ENCODE results near the gene ENTPD3.

Gene ENTPD3

DNA sequence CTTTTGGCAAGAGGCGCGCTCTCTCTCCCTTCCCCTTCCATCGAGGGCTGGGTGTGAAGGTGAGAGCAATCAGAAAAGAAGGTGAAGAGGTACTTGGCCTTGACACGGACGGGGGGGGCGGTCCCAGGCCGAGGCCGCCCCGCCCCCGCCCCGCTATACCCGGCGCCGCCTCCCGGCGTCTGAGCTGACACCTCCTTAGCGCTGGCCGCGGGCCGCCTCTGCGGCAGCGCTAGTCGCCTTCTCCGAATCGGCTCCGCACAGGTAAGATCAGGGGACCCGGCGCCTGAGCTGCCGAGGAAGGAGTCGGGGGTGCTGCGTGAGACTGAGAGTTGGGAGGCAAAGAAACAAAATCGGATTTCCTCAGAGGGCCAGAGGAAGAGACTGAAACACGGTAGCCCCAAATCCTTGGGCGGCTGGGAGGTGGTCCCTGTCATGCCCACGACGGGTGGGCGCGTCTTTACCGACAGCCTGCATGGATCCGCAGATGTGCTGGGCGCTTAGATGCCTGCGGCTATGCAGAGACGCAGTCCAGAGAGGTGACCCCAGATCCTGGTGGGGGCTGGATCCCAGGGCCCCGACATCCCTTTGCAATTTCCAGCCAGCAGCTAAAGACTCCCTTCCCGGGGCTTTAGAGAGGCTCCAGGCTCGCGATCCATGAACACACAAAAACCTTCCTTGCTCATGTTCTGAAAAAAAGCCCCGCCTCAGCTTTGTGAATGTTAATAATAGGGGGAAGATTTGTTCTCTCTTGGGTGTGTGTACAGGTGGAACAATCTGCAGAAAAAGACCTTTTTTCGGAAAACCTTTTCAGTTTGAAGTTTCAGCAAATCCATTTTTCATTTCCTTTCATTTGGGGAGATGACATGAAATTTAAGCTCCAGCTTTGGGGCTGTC lies at the start of gene ENTPD3:
Gene ENTPD3, plus strand, starts transcription at position 184 of the 894 bp plus-strand sequence. CDS start 874 bp downstream, outside the sequence.
- peak in 11 of 56 donors; percentile 3 to 38 (median 11) for DNase-seq

- no peak for DNase-seq
These were observed 47.1 kb upstream of the ENTPD3 start for GRCh38 chr3:40339871-40340270.

DNA sequence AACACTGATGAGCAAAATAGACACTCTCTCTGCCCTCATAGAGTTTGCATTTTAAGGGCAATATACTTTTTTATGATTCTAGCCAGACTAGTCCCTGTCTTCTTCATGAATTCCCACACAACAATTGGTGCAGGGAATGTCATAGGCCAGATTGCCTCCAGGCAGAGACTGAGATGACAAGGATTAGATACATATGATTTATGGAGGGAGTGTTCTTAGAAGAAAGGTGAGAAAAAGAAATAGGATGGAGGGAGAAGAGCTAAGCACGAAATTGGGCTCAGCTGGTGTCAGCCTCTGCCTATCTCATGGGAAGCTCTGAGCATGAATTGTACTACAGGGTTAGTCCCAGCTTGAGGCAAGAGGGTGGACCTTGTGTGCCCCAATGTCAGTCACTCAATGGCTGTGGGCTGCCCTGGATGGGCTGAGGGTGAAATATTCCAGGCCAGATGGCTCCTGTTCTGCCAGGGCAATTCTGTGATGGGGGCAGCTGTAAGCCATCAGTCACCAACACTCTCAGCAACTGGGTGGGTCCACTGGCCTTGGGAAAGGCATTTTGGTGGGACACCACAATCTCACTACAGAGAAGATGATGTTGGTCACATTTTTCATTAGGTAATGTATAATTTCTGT lies 46.3 kb upstream of the ENTPD3 start:
- no peak for DNase-seq

DNA sequence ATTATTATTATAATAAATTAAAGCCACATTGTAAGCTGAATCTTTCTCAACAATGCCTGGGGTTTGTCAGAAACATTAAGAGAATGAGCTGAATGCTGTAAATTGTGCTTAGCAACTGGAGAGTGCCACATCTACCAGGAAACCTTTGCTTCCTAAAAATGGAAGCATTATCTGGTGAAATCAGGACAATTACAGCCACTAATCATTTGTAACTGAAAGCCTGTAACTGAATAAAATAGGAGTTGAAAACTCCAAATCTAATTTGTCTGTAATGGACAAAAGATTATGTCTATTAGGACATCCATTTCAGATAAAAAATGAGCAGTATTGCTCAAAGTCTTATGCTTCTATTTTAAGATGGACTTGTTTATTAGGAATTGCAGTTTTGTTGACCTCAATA lies 45.3 kb upstream of the ENTPD3 start:
- no peak for DNase-seq

GRCh38 chr3:40350529-40350928 lies 36.5 kb upstream of the ENTPD3 start:
- DNase-seq, result no peak

DNA sequence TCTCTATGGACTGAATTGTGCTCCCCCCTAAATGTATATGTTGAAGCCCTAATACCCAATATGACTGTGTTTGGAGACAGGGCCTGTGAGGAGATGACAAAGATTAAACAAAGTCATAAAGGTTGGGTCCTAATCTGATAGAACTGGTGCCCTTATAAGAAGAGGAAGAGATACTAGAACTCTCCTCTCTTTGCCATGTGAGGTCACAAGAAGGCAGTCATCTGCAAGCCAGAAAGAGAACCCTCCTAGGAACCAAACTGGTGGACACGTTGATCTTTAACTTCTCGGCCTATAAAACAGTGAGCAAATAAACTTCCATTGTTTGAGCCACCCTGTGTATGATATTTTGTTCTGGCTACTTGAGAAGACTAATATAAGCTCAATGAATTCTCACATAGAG lies 31.6 kb upstream of the ENTPD3 start:
- DNase-seq, result no peak

DNA sequence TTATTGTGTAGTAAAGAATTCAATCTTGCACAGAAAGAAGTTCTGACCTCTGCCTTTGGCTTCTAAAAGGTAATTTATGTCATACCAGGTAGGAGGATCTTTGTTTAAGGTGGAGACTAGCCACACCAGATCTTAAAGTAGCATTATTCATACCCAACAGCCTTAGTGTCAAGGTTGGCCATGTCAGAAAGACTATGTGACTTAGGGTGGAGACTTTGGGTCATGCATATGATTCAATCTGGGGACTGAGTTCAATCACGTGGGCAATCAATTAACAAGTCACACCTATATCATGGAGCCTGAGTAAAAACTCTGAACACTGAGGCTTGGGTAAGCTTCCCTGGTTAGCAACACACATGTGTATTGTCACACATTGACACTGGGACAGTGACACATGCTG lies 28.5 kb upstream of the ENTPD3 start:
- no peak for DNase-seq

DNA sequence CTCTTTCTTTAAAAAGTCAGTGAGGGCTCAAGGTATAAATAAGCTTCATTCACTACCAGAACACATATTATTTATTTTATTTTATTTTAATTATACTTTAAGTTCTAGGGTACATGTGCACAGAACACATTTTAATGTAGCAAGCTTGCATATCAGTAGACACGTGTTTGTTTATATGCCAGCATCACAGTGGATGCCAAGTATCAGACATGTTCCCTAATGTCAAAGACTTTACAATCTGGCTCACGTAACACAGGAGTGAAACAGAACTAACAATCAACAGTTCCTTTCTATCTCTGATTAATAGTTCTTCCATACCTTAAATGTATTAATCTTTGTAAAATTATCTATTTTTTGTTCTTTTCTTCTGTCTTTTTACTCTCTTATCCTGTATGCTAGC lies 23.3 kb upstream of the ENTPD3 start:
- DNase-seq, result no peak

- peak in 3 of 56 donors; percentile 3 to 15 (median 5) for DNase-seq
These were observed 20.5 kb upstream of the ENTPD3 start for GRCh38 chr3:40366203-40367162.

GRCh38 chr3:40369716-40370115 lies 17.3 kb upstream of the ENTPD3 start:
- no peak for DNase-seq

GRCh38 chr3:40377822-40378221 lies 9.2 kb upstream of the ENTPD3 start:
- no peak for DNase-seq

DNA sequence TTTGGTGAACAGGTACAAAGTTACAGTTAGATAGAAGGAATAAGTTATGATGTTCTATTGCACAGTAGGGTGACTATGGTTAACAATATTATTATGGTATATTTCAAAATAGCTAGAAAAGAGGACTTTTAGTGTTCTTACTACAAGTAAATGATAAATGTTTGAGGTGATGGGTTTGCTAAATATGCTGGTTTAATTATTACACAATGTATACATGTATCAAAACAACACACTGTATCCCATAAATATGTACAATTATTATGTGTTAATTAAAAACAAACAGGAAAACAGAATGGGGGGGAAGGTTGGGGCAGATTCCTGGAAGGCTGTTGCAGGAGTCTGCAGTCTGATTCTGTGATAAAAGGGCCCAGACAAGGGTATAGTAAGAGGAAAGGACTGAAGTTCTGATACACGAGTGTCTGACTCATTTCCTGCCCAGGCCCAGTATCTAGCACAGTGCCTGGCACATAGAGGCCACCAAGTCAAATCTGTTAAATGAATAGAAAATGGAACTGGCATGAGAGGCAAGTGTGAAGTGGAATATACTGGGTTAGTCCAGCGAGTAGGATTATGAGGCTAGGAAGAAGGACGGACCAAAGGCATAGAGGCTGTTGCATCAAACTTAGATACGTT lies 7.2 kb upstream of the ENTPD3 start:
- no peak for DNase-seq

- no peak for DNase-seq
These were observed 4.9 kb upstream of the ENTPD3 start for GRCh38 chr3:40381904-40382616.

- no peak for DNase-seq
These were observed 4.4 kb upstream of the ENTPD3 start for GRCh38 chr3:40382617-40382979.

- DNase-seq, result no peak
These were observed 771 bp upstream of the ENTPD3 start for GRCh38 chr3:40386213-40386612.

DNA sequence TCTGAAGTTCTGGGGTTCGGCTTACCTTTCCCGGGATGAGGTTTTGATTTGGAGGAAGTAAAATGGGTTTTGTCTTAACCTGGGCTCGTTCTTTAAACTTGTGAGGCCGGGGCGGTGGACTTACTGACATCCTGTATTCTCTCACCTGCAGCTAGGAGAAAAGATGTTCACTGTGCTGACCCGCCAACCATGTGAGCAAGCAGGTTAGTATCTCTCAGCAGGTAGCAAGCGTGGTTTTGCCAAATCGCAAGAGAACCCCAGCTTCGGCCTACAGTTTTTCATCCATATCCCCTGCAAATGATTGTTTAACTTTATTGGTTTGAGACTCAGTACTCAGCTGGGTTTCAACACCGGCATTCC lies 891 bp downstream of the ENTPD3 start:
- no peak for DNase-seq

- DNase-seq, result no peak
These were observed 9.4 kb downstream of the ENTPD3 start for GRCh38 chr3:40396406-40396805.

GRCh38 chr3:40397129-40397528 lies 10.1 kb downstream of the ENTPD3 start:
- no peak for DNase-seq

GRCh38 chr3:40397912-40398311 lies 10.9 kb downstream of the ENTPD3 start:
- no peak for DNase-seq

DNA sequence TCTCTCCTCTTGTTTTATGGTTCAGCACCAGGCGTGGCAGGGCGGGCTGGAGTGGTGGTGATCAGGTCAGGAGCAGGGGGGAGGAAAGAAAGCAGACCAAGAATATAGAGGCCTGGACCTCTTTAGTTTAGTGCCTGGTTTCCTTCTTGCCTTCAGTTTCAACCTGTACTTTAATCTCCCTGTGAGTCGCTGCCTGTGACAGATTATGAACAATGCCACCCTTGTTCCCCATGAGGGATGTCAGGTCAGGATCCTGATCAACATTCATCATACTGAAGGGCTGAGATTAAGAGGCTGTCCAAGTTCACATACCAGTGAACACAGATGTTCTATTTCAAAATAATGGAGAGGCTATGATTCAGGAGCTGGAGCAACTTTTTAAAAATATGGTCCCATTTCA lies 11.4 kb downstream of the ENTPD3 start:
- no peak for DNase-seq

All from amygdala (tissue), 56 donors.